IPS-11a (cell line): ENCODE measurements around the gene AHRR.
"Not testable (repeated sequence)": the region's sequence is repeated elsewhere in the genome, so short reads cannot be mapped to it uniquely, and the experiment has no call there.

ENCODE experiments used
- H3K4me3 ChIP-seq: one replicate; pipeline ENCODE4 v1.5.1; 2013; ENCODE audit warnings: low read depth, low read length, control low read depth

The AHRR gene

DNA sequence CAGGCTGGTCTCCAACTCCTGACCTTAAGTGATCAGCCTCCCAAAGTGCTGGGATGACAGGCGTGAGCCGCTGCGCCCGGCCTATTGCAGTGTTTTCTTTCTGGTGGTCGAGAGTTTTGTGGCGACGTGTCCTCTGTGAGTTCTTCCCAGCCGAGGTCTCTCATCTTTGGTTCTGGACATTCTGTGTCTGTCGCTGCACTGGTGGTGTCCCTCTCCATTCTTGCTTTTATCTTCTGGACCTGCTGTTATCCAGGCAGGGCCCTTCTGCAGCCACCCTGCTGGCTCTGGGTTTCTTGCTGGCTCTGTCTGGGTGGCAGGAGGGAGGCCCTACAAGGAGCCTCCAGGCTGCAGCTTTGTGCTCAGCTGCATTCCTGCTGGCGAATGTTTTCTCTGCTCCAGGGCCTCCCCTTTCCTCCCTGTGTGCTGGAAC lies 72.3 kb downstream of the AHRR start:
- H3K4me3 ChIP-seq: no peak overlapping the region

DNA sequence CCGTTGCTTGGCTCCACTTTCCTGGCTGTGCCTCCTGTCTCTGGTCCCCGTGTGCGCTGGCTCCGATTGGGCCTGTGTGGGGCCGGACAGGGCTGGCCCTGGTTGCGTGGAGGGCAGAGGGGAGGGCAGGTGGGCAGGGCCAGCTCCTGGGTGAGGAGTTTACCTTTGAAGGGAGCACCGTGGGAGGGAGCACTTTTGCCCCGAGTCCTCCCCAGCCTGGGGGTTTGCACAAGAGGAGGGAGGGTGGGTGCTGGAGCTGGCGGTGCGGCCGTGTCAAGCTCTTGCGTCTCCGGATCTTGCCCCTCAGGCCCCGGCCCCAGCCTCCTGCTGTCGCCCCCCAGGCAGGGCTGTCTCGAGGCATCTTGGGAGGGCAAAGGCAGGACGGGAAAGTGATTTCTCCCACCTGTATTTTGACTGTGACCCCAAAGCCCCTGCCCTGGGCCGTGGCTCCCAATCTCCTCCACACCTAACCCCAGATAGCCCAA lies 73.2 kb downstream of the AHRR start:
- no peak overlapping the region for H3K4me3 ChIP-seq

DNA sequence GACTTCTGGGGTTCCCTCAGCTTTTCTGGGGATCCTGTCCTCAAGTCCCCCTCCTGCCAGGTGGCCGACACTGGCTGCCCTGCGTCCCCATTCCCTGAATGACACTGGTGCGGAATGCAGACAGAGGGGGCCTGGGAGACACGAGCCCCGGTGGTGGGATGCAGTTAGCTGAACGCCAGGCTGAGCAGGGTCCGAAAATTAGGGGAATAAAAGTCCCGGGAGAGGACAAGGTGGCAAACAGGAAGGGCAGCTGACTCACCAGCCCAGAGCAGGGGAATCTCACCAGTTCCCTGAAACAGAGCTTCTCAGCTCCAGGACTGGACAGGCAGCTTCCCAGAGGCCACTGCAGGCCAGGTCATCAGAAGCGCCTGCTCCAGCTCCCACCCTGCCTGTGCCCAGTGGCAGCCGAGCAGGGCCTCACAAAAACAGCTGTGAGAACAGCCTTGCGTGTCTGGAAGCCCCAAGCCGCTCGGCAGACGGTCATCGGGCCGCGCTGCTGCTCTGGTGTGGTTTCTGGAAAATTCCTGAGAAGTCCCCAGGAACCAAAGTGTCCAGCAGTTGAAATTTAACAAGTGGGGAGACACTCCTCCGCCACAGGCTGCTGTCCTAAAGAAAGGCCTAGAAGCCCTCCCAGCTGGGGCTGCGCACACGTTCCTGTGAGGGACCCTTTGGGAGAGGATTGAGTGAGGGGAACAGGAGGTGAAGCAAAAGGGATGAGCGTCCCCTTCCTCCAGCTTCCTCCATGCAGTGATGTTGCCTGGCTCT lies 73.8 kb downstream of the AHRR start:
- no peak overlapping the region for H3K4me3 ChIP-seq

DNA sequence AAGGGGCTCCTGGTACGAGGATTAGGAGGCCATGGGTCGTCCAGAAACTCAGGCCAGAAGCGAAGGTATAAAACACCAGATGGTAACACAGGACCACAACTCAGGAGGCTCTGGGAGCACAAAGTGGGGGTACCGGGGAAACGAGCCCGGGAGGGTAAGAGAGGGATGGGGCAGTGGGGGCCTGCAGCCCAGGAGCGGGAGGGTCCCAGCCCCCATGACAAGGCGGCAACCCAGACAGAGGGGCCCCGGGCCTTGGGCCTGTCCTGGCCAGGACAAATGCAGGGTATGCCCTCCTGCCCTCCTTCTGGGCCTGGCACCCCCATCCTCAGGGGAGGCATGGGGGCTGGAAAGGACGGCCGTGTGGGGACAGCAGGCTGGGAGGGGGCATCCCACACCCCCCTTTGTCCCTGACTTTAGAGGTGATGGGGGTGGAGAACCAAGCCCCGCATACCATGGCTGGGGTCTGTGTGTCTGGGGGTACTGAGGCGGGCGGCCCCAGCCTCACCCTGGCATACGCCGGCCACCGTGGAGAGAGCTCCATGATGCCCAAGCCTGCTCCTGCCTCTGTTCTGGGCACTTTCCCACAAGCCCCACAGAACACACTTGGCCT lies 74.5 kb downstream of the AHRR start:
- H3K4me3 ChIP-seq: no peak overlapping the region

DNA sequence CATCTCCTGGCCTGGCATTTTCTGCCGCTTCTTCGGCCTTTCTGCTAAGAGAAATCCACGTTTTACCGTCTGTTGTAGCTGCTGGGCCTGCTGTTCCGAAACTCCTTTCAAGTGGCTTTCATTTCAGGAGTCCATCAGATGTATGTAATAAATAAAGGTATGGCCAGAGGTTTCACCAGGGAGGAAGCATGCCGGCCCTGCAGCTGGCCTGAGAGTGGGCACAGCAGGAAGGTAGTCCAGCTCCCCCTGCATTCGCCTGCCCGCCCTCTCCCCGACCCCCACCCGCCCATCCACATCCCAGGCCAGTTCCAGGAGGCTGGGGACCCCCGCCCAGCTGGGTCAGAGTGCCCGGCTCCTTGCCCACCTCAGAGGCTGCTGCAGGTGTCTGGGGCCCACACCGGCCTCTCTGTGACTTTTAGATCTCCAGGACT lies 75.0 kb downstream of the AHRR start:
- H3K4me3 ChIP-seq: no peak overlapping the region

DNA sequence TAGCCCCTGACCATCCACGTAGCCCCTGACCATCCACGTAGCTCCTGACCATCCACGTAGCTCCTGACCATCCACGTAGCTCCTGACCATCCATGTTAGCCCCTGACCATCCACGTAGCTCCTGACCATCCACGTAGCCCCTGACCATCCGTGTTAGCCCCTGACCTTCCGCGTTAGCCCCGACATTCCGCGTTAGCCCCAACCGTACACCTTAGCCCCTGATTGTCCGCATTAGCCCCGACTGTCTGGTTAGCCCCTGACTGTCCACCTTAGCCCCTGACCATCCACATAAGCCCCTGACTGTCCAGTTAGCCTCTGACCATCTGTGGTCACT lies 76.6 kb downstream of the AHRR start:
- H3K4me3 ChIP-seq: not testable (repeated sequence)

DNA sequence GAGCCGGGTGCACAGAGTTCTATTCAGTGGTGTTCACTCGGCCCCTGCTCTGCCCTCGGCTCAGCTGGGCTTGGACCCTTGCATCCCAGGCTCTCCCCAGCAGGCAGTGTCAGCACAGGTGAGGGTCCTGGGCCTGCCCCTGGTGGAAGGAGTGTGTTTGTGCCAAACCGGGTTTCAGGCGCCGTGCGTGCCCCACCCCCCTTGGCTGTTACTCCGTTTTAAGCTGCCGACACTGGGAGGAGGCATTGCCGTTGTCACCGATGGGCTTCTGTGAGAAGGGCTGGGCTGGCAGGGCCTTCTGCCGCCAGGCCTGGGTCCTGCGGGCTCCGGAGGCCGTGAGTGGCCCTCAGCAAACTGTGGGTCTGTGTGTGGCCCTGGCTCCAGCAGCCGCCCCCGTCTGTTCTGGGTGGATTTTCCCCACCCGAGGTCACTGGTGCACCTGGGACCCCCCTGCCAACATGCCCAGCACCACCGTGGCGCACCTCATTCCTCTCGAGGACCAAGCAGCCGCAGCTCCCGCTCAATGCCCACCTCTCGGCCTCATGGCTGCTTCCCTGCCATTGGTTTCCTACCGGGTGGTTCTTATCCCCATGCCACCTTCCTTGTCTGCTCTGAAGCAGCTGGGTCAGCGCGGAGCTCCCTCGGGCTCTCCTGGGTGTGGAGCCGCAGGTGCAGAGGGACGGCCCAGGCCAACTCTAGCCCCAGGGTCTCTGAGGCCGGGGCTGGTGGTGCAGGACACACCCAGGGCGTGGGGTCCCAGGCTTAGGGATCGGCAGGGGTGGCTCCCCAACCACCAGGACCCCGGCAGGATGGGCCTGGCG lies 77.2 kb downstream of the AHRR start:
- H3K4me3 ChIP-seq: no peak overlapping the region

DNA sequence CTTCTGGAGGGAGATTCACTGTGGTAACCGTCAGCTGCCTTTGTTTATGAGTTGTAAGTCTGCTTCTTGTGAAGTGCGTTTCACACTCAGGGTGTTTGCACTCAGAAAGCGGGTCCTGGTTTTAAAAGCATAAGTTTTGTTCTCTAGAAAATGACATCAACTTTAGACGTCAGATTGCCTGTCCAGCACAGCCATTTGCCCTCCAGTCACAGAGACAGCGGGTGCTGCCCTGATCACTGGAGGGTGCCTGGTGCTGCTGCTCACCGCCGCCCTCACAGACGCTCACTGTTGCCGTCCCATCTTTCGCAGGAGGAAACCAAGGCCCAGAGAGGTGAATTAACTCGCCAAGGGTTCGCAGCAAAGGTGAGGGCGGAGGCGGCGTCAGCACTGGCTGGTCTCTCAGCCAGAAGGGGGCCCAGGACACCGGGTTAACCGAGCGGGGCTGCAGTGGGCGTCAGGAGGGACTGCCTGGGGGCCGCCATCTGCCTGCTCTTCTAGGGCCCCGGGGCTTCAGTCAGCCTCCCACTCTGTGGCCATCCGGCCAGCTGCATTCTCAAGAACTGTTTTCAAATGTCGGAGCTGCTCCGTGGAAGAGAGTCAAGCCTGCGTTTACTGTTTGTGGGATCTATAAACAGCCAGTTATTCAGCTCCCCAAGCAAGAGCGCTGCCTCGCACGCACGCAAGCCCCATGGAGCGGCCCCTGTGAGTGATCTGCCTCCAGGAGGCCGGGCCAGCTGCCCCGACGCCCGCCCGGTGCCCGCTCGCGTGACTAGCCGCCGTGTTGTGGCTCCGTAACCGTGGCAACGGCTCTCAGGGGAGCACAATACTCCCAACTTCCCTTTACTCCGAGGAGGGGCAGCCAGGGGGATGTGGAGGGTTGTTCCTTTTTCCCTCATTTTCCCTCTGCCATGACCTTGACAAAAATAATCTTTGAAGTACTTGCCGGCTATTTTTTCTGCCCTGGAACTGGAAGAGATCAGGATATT lies 78.1 kb downstream of the AHRR start:
- no peak overlapping the region for H3K4me3 ChIP-seq

DNA sequence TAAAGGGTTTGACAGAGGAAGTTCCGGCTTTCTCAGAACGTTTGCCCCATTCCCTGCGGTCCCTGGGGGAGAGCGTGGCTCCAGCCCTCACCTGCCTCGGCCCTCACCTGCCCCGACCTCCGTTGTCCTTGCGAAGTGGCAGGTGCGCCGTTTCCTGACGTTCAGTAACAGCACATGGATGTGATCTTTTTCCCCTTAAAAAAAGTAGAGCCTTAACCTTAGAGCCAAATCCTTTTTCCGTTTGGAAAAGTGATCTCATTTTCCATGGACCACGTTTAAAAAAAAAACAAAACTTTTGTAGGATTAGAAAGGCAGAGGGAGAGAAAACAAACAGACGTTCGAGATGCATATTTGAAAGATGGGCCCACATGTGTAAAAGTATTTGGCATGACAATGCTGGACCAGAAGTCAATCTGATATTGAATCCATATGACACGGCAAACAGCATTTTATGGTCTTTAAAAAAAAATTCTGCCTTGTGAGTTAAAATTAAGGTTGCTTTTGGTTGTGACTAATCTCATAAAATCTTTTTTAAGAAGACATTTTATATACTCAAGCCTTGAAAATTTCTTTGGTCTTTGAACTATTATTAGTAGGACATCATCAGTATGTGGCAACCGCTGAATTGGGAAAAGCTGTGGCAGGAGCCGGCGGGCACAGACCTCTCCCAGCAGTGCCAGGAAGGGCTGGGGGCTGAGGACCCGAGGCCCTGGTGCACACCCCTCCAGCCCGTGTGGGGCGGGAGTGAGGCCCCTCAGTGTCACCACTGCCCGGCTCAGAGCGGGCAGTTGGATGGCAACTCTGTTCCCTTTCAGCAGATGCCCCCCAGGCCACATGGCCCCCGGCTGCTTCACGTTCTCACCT lies 79.0 kb downstream of the AHRR start:
- H3K4me3 ChIP-seq: no peak overlapping the region

DNA sequence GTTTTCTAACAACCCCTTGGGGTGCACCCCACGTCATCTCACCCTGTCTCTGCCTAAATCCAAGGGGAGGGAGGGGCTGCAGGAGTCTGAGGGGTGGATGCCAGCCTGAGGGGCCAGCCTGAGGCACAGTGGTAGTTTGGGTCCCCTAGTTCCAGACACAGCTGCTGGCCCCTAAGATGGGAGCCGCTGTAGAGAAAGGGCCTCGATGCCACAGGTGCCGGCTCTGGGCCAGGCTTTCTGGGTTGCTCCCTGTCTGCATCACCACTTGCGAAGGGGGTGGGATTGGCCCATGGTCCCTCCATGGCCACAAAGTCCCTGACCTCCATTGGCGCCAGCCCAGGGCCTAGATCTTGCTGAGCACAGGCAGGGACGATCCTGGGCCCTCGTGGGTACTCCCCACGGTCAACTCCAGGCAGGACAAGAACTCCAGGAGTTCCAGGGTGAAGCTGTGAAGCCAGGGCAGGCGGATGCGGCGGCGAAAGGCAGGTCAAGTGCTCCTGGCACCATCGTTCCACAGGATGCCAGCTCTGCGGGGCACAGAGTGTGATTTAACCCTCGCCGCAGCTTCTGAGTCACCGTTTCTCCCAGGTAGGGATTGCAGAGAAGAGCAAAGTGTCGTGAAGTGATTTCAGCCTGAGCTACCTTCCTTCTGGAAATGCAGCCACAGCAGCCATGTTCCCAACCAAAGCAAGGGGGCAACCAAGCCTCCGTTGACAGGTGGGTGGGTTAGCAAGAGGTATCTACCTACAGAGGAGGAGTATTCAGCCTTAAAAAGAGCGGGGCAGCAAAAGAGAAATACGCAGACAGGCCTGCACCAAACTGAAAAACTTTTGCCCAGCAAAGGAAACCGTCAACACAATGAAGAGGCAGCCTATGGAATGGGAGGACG lies 79.9 kb downstream of the AHRR start:
- H3K4me3 ChIP-seq: no peak overlapping the region

DNA sequence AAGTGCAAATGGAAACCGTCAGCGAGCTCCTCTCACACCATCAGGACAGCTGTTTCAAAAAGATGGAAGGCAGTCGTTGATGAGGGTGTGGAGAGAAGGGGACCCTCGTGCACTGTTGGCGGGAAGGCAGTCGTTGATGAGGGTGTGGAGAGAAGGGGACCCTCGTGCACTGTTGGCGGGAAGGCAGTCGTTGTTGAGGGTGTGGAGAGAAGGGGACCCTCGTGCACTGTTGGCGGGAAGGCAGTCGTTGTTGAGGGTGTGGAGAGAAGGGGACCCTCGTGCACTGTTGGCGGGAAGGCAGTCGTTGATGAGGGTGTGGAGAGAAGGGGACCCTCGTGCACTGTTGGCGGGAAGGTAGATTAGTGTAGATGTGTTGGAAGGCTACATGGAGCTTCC lies 80.7 kb downstream of the AHRR start:
- not testable (repeated sequence) for H3K4me3 ChIP-seq

DNA sequence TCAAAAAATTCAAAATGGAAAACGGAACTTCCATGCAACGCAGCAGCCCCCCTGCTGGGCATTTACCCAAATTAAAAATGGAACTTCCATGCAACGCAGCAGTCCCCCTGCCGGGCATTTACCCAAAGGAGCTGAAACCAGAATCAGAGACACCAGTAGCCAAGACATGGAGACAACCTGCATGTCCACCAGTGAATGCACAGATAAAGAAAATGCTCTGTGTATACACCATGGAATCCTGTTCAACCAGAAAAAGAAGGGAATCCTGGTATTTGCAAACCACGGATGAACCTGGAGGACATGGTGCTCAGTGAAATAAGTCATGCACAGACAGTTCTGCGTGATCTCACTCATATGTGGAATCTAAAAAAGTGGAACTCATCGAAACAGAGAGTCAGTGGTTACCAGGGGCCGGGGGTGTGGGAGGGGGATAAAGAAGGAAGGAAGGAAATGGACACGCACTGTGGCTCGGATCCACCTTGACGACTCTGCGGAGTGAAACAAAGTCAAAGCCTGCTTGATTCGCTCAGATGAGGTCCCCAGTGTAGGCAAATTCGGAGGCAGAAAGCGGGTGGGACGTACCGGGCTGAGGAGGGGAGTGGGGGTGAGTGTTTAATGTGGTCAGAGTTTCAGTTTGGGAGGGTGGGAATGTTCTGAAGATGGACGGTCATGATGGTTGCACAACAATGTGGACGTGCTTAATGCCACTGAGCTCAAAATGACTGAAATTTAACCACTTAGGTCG lies 81.3 kb downstream of the AHRR start:
- H3K4me3 ChIP-seq: no peak overlapping the region

DNA sequence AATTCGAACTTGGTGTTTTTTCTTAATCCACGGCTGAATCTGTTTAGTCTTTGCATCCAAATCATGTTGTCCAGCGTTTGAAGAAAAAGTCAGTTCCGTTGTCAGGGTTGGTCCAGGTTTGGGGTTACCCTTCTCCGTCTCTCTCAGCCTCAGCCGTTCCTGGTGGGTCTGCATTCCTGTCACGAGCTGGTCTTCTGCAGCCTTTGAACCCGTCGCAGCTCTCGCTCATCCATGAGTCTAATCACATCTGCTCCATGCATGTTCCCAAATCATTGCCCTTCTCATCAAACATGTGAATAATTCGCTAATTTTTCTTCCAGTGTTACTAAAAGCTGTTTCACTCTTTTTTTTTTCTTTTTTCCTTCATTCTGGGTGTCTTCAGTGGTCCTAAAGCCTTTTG lies 82.5 kb downstream of the AHRR start:
- H3K4me3 ChIP-seq: no peak overlapping the region

DNA sequence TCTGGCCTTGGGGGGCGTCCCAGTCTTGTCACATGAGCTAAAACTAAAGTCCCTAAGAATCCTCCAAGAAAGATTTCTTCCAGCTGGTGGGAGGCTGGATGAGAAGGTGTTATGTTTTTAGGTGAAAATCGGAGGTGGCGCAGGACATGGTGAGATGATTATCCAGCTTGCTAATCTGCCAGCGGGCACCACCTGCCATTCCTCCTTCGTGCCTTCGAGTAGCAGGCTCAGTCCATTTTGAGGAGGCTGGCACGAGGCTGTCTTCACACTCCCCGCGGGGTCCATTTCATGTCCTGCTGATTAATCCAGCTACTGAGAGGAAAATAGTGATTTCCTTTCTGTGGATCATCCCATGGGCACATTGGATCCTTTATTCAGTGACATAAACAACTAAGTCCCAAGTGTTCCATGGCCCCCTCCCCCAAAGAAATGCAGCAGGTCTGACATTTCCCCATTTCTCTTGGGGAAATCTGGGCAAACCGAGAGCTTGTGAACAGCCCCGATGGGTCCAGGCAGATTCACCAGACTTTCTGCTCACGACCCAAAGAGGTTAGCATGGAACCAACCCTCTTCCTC lies 83.2 kb downstream of the AHRR start:
- H3K4me3 ChIP-seq: no peak overlapping the region

DNA sequence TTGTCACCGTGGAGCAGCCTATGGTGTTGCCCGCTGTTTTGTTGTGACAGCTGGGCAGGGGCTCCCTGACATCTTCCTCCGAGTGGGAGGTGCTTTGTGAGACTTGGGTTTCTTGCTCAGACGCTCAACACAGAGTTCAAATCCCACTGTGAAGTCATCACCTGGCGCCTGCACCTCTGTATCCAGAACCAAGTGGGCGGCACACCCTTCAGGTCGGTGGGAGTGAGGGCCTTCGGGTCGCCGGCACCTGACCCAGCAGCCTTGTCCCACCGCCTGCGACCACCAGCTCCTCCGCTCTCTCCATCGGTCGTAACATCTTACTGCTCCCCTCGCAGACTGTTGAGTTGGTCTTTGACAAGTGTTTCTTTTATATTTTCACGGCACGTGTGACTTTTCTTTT lies 83.9 kb downstream of the AHRR start:
- no peak overlapping the region for H3K4me3 ChIP-seq

DNA sequence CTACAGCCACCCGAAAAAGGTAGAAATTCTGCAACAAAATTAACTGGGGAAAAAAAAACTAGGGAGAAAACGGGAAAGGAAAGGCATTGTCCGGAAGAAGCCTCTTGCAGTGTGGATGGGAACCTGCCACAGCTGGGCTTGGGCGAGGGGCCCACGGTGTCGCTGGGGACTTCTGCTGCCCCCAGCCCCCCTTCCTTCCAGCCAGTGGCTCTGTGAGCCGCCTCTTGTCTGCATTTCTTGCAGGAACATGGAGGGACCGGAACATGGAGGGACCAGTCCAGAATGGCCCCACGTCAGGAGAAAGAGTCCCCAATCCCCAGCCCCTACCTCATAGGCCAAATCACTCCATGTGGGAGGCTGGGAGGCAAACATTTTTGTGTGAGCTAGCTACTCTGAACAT lies 84.5 kb downstream of the AHRR start:
- H3K4me3 ChIP-seq: no peak overlapping the region

DNA sequence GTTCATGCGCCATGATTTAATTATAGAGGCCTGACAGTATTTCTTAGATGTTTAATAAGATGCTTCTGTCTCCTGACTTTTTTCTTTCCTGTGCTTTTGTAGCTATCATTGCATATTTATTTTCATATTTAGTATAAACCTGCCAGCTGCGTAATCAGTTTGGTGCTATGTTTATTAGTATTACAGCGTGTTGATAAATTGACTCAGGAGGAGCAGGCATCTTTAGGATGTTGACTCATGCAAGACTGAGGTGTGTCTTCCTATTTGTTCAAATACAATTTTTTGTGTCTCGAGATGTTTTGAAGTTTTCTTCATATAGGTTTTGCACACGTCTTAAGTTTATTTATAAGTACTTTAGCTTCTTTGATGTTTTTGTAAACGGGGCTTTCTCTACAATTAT lies 85.5 kb downstream of the AHRR start:
- no peak overlapping the region for H3K4me3 ChIP-seq

DNA sequence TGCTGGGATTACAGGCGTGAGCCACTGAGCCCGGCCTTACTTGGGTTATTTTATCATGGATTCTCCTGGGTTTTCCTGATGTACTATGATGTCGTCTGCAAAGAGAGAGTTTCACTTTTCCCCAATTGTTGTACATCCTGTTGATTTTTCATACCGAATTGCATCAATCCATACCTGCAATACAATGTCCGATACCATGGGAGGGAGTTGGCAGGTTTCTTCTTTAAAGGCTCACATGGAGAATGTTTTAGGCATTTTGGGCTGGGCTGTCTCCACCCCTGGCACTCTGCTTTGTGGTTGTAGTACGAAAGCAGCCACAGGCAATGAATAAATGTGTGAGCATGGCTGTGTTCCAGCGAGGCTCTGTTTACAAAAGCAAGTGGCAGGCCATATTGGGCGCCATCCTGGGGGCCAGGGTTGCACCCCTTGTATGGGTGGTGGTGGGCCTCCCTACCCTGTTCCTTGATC lies 86.3 kb downstream of the AHRR start:
- H3K4me3 ChIP-seq: no peak overlapping the region
